GM21528 (cell line): Measurements from ENCODE around the gene SHC1.
A peak's percentile ranks its signal among the peaks of the same experiment; 100 is the strongest.

Source experiments
- ATAC-seq: cut with Tn5 transposase; IDR thresholded peaks from one replicate; pipeline ENCODE4 v1.9.1; 2021; ENCODE audit warnings: mild to moderate bottlenecking, moderate library complexity; ENCODE audit not compliant: unreplicated experiment, low FRiP score

The SHC1 gene

GRCh38 chr1:154959426-154959780 lies 11.1 kb downstream of the SHC1 start:
- no peak for ATAC-seq

- no peak for ATAC-seq
These were observed 11.7 kb downstream of the SHC1 start for GRCh38 chr1:154958681-154959425.

- no peak for ATAC-seq
These were observed 12.5 kb downstream of the SHC1 start for GRCh38 chr1:154958036-154958435.

GRCh38 chr1:154957091-154957657 lies 13.4 kb downstream of the SHC1 start:
- no peak for ATAC-seq

- ATAC-seq: no peak
These were observed 14.0 kb downstream of the SHC1 start for GRCh38 chr1:154956544-154956941.

- ATAC-seq: peak; percentile 61
These were observed 14.6 kb downstream of the SHC1 start, which contains the start of gene PBXIP1 for GRCh38 chr1:154955718-154956543. Gene PBXIP1, minus strand, starts transcription at chr1:154956099. Its CDS starts 2,378 bp downstream, at chr1:154953721.

- ATAC-seq: peak; percentile 46
These were observed 15.4 kb downstream of the SHC1 start for GRCh38 chr1:154955039-154955717.

- ATAC-seq: no peak
These were observed 16.0 kb downstream of the SHC1 start for GRCh38 chr1:154954541-154954940.

- ATAC-seq: no peak
These were observed 16.9 kb downstream of the SHC1 start for GRCh38 chr1:154953611-154954038.

- no peak for ATAC-seq
These were observed 17.9 kb downstream of the SHC1 start for GRCh38 chr1:154952664-154953063.

- no peak for ATAC-seq
These were observed 18.5 kb downstream of the SHC1 start for GRCh38 chr1:154951901-154952657.

- ATAC-seq: no peak
These were observed 22.5 kb downstream of the SHC1 start for GRCh38 chr1:154948079-154948478.

- ATAC-seq: no peak
These were observed 24.3 kb downstream of the SHC1 start for GRCh38 chr1:154945962-154946850.

GRCh38 chr1:154945160-154945961 lies 25.2 kb downstream of the SHC1 start:
- no peak for ATAC-seq

- no peak for ATAC-seq
These were observed 26.0 kb downstream of the SHC1 start for GRCh38 chr1:154944401-154945159.

GRCh38 chr1:154943649-154944400 lies 26.7 kb downstream of the SHC1 start:
- ATAC-seq: no peak
